GM23338 (cell line): Measurements from ENCODE around the gene MAP3K21. TPM values are rescaled to one million over a fixed set of nuclear protein-coding genes. Genes with fewer than 3 reads are reported as not detected.

Experiments used
- ATAC-seq: fragments of 200-7000 bp; cut with Tn5 transposase; 3 replicates; pipeline ENCODE4 v1.9.1; 2020
- DNase-seq: peaks from one replicate; pipeline ENCODE4 v3.0.0-alpha.2; 2015; ENCODE audit warnings: low spot score
- H2AFZ ChIP-seq: fragments of 200-600 bp; sonication (generic); 2 replicates; pipeline ENCODE4 v1.8.0; 2016; ENCODE audit warnings: antibody characterized with exemption, mild to moderate bottlenecking, moderate library complexity
- H3F3A ChIP-seq: fragments of 200-600 bp; sonication (generic); replicated peaks from 2 replicates; pipeline ENCODE4 v1.8.0; 2017; ENCODE audit warnings: antibody characterized with exemption, mixed run types, low read depth
- H3K27ac ChIP-seq: fragments of 200-600 bp; sonication (generic); 2 replicates; pipeline ENCODE4 v1.6.1; 2016; ENCODE audit warnings: low read depth
- H3K27me3 ChIP-seq: fragments of 200-600 bp; sonication (generic); 2 replicates; pipeline ENCODE4 v1.8.0; 2016; ENCODE audit warnings: mild to moderate bottlenecking, mixed run types, moderate library complexity; ENCODE audit not compliant: insufficient read depth
- H3K36me3 ChIP-seq: fragments of 200-600 bp; sonication (generic); 2 replicates; pipeline ENCODE4 v1.8.0; 2016; ENCODE audit warnings: mild to moderate bottlenecking; ENCODE audit not compliant: insufficient read depth
- H3K4me1 ChIP-seq: fragments of 200-600 bp; sonication (generic); 2 replicates; pipeline ENCODE4 v1.8.0; 2016; ENCODE audit warnings: mild to moderate bottlenecking, moderate library complexity; ENCODE audit not compliant: insufficient read depth
- H3K4me2 ChIP-seq: fragments of 200-600 bp; sonication (generic); 2 replicates; pipeline ENCODE4 v1.7.1; 2017; ENCODE audit warnings: mixed run types
- H3K4me3 ChIP-seq: fragments of 200-600 bp; sonication (generic); 2 replicates; pipeline ENCODE4 v1.6.1; 2016; ENCODE audit warnings: mixed run types
- H3K79me2 ChIP-seq: fragments of 200-600 bp; sonication (generic); replicated peaks from 2 replicates; pipeline ENCODE4 v1.8.0; 2017; ENCODE audit warnings: mild to moderate bottlenecking; ENCODE audit not compliant: insufficient read depth
- H3K9me2 ChIP-seq: fragments of 200-600 bp; sonication (generic); 2 replicates; pipeline ENCODE4 v1.8.0; 2017; ENCODE audit not compliant: insufficient read depth
- H4K20me1 ChIP-seq: fragments of 200-600 bp; sonication (generic); replicated peaks from 2 replicates; pipeline ENCODE4 v1.8.0; 2017; ENCODE audit warnings: mild to moderate bottlenecking; ENCODE audit not compliant: insufficient read depth
- H3K27ac Mint-ChIP-seq: 2 replicates; pipeline ENCODE4 v1.8.0; 2020; ENCODE audit warnings: inconsistent platforms, mild to moderate bottlenecking, moderate library complexity, mixed read lengths
- H3K27me3 Mint-ChIP-seq: 3 replicates; pipeline ENCODE4 v1.8.0; 2022; ENCODE audit warnings: low read depth, mild to moderate bottlenecking, moderate library complexity, mixed read lengths, inconsistent platforms; ENCODE audit not compliant: insufficient read depth, poor library complexity
- H3K36me3 Mint-ChIP-seq: 3 replicates; pipeline ENCODE4 v1.8.0; 2021; ENCODE audit warnings: low read depth, mild to moderate bottlenecking, inconsistent platforms, moderate library complexity, mixed read lengths
- H3K4me1 Mint-ChIP-seq: 3 replicates; pipeline ENCODE4 v1.8.0; 2020; ENCODE audit warnings: mild to moderate bottlenecking, inconsistent platforms, mixed read lengths
- H3K4me3 Mint-ChIP-seq: 3 replicates; pipeline ENCODE4 v1.8.0; 2021; ENCODE audit warnings: moderate library complexity, mild to moderate bottlenecking, inconsistent platforms, mixed read lengths
- H3K9me3 Mint-ChIP-seq: 3 replicates; pipeline ENCODE4 v1.8.0; 2020; ENCODE audit warnings: moderate library complexity, mild to moderate bottlenecking, inconsistent platforms, mixed read lengths
- ETS1 ChIP-seq: IDR thresholded peaks from 2 replicates; pipeline ENCODE4 v1.6.1; 2016; ENCODE audit warnings: antibody characterized with exemption
- EZH2 ChIP-seq: fragments of 200-600 bp; sonication (generic); IDR thresholded peaks from one replicate; pipeline ENCODE4 v1.8.0; 2017; ENCODE audit warnings: antibody characterized with exemption, mild to moderate bottlenecking, low read depth; ENCODE audit not compliant: unreplicated experiment
- EZH2phosphoT487 ChIP-seq: fragments of 200-600 bp; sonication (generic); IDR thresholded peaks from one replicate; pipeline ENCODE4 v1.8.1; 2018; ENCODE audit warnings: antibody characterized with exemption; ENCODE audit not compliant: unreplicated experiment
- JUNB ChIP-seq: IDR thresholded peaks from one replicate; pipeline ENCODE4 v1.6.1; 2016; ENCODE audit warnings: antibody characterized with exemption; ENCODE audit not compliant: unreplicated experiment
- REST ChIP-seq: IDR thresholded peaks from one replicate; pipeline ENCODE4 v1.6.1; 2018; ENCODE audit warnings: antibody characterized with exemption; ENCODE audit not compliant: unreplicated experiment
- STAT1 ChIP-seq: IDR thresholded peaks from one replicate; pipeline ENCODE4 v1.6.1; 2016; ENCODE audit warnings: antibody characterized with exemption; ENCODE audit not compliant: unreplicated experiment
- ZNF114 ChIP-seq: fragments of 250-450 bp; sonication (Bioruptor Pico); IDR thresholded peaks from 2 replicates; pipeline ENCODE4 v1.5.0; 2020; ENCODE audit warnings: mild to moderate bottlenecking, moderate library complexity
- ZNF331 ChIP-seq: fragments of 250-450 bp; sonication (Bioruptor Pico); IDR thresholded peaks from 2 replicates; pipeline ENCODE4 v1.5.0; 2020; ENCODE audit warnings: low read depth, mild to moderate bottlenecking, moderate library complexity
- ZNF462 ChIP-seq: fragments of 250-450 bp; sonication (Bioruptor Pico); IDR thresholded peaks from 2 replicates; pipeline ENCODE4 v1.5.0; 2020; ENCODE audit warnings: mild to moderate bottlenecking, moderate library complexity
- polyA plus RNA-seq: library from polyadenylated mRNA; unstranded; fragments of >200 nt; fragmentation: Nextera tagmentation; extraction: Ambion mirVana; gene quantifications from 2 replicates; pipeline ENCODE4 v1.2.1, GENCODE V29; 2016
- total RNA-seq: library from RNA; depleted of rRNA; stranded (reverse); fragments of >200 nt; shearing (Covaris generic); gene quantifications from 2 replicates; pipeline ENCODE4 v1.2.3, GENCODE V29; 2014

MAP3K21 gene
- total and polyA plus RNA-seq, 2 experiments from 2014 or later, result 11.7 to 40.1 TPM

GRCh38 chr1:233362743-233363142 is 35.2 kb downstream of the MAP3K21 start:
- H3K36me3 ChIP-seq, result no peaks in the 10 kb centered on the region
- H3K79me2 ChIP-seq, result no peaks in the 10 kb centered on the region
- ATAC-seq, result no peak
- no peaks in the 10 kb centered on the region for H4K20me1 ChIP-seq
- no peak for DNase-seq
- peaks cover 14% of the 10 kb centered on the region for H3K36me3 Mint-ChIP-seq
- H3K27ac Mint-ChIP-seq, result no peak overlapping the region
- no peaks in the 10 kb centered on the region for H3K27me3 ChIP-seq
- no peaks in the 10 kb centered on the region; the same call in 1 of the 2 replicates for H3F3A ChIP-seq
- H3K27me3 Mint-ChIP-seq, result no peaks in the 10 kb centered on the region
- no peak overlapping the region for H3K27ac ChIP-seq
- H3K4me3 ChIP-seq, result no peak overlapping the region
- H3K4me3 Mint-ChIP-seq, result no peak overlapping the region
- peaks cover 17% of the 10 kb centered on the region for H3K4me1 ChIP-seq
- no peak overlapping the region for H3K4me2 ChIP-seq
- H3K9me2 ChIP-seq, result no peaks in the 10 kb centered on the region
- peaks cover 42% of the 10 kb centered on the region for H3K4me1 Mint-ChIP-seq
- H2AFZ ChIP-seq, result no peak overlapping the region
- no peaks in the 10 kb centered on the region for H3K9me3 Mint-ChIP-seq
- TF ChIP-seq EZH2phosphoT487, result no peak
- no peak for TF ChIP-seq ETS1
- no peak for TF ChIP-seq JUNB
- no peak for TF ChIP-seq ZNF462

GRCh38 chr1:233364026-233364425 is 36.5 kb downstream of the MAP3K21 start:
- Mint-ChIP-seq H3K27ac (no peak overlapping the region), H3K4me3 (no peak overlapping the region), H3K27me3 (peaks cover 2% of the 10 kb centered on the region), H3K36me3 (peaks cover 10% of the 10 kb centered on the region; the same call in 2 of the 3 replicates), H3K9me3 (no peaks in the 10 kb centered on the region), H3K4me1 (peaks cover 54% of the 10 kb centered on the region)
- no peaks in the 10 kb centered on the region for H3K27me3 ChIP-seq
- H3F3A ChIP-seq, result no peaks in the 10 kb centered on the region; the same call in 1 of the 2 replicates
- no peak for DNase-seq
- no peak overlapping the region for H3K4me3 ChIP-seq
- peaks cover 29% of the 10 kb centered on the region for H3K4me1 ChIP-seq
- no peak for ATAC-seq
- no peaks in the 10 kb centered on the region for H3K36me3 ChIP-seq
- H3K9me2 ChIP-seq, result no peaks in the 10 kb centered on the region
- H4K20me1 ChIP-seq, result no peaks in the 10 kb centered on the region
- no peaks in the 10 kb centered on the region for H3K79me2 ChIP-seq
- no peak overlapping the region for H3K4me2 ChIP-seq
- H2AFZ ChIP-seq, result no peak overlapping the region
- no peak overlapping the region for H3K27ac ChIP-seq
- TF ChIP-seq STAT1 (no peak), EZH2 (no peak), REST (no peak), ZNF114 (CRISPR knock-in tag) (no peak), EZH2phosphoT487 (no peak), ZNF331 (CRISPR knock-in tag) (no peak), JUNB (no peak)
